GM12878 (cell line): ENCODE data around the gene PRSS35.

Source experiments
- CBX5 ChIP-seq: sonication (generic); IDR thresholded peaks from 2 replicates; pipeline ENCODE4 v1.6.1; 2016; ENCODE audit warnings: low read depth, moderate library complexity, mild to moderate bottlenecking, inconsistent platforms
- EZH2 ChIP-seq: IDR thresholded peaks from 2 replicates; pipeline ENCODE4 v1.6.1; 2012; ENCODE audit warnings: low read depth, mild to moderate bottlenecking, control low read depth, inconsistent platforms, low read length, borderline replicate concordance; ENCODE audit not compliant: control insufficient read depth
- GABPA ChIP-seq: IDR thresholded peaks from 2 replicates; pipeline ENCODE4 v1.6.1; 2014; ENCODE audit warnings: antibody characterized with exemption, low read depth, mild to moderate bottlenecking, inconsistent platforms
- MEF2A ChIP-seq: IDR thresholded peaks from 2 replicates; pipeline ENCODE4 v1.6.1; 2011; ENCODE audit warnings: low read depth, mild to moderate bottlenecking, low read length, moderate library complexity; ENCODE audit not compliant: insufficient read depth
- NR2F1 ChIP-seq: fragments of 450-650 bp; conservative IDR thresholded peaks from 2 replicates; pipeline ENCODE4 v1.6.1; 2017; ENCODE audit warnings: mild to moderate bottlenecking
- POLR2A ChIP-seq: IDR thresholded peaks from 2 replicates; pipeline ENCODE4 v1.6.1; 2011; ENCODE audit warnings: low read depth, mild to moderate bottlenecking, low read length
- SREBF2 ChIP-seq: IDR thresholded peaks from 2 replicates; pipeline ENCODE4 v1.6.1; 2012; ENCODE audit warnings: mild to moderate bottlenecking, low read length
- STAT1 ChIP-seq: fragments of 450-650 bp; conservative IDR thresholded peaks from 2 replicates; pipeline ENCODE4 v1.6.1; 2014; ENCODE audit warnings: antibody characterized with exemption, mild to moderate bottlenecking
- TCF3 ChIP-seq: IDR thresholded peaks from 2 replicates; pipeline ENCODE4 v1.6.1; 2012; ENCODE audit warnings: low read depth, mild to moderate bottlenecking, low read length, borderline replicate concordance; ENCODE audit not compliant: insufficient read depth
- ZBTB4 ChIP-seq: fragments of 450-650 bp; formaldehyde crosslinking; IDR thresholded peaks from 2 replicates; pipeline ENCODE4 v1.4.0; 2022; ENCODE audit warnings: mild to moderate bottlenecking, moderate library complexity
- TF ChIP-seq, protein P1 (sequence below), 3 experiments: IDR thresholded peaks in 2 of 3; conservative IDR thresholded peaks in 1 of 3; 2 replicates each; pipeline ENCODE4 v1.5.1; 2011; ENCODE audit warnings: low read depth in 3 of 3, low read length in 3 of 3, mild to moderate bottlenecking in 3 of 3, control low read depth in 2 of 3, moderate library complexity in 2 of 3, inconsistent platforms in 1 of 3, mixed read lengths in 1 of 3; ENCODE audit not compliant: control insufficient read depth in 2 of 3, insufficient read depth in 1 of 3; ENCODE audit errors: extremely low read depth in 1 of 3

DNA sequence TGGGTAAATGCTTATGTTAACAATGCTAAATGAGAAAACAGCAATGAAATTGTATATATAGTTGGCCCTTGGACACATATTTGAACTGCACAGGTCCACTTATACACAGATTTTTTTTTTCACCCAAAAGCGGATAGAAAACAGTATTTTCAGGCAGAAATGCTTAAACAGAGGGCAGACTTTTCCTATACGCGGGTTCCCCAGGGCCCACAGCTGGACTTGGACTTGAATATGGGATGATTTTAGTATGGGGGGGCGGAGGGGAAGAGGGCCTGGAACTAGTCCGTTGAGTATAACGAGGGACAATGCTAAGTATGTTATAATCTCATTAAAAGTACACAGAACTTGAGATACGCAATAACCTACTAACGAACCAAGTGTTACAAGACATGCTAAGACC lies 1.1 kb upstream of the PRSS35 start:
- TF ChIP-seq SREBF2 (no peak), CBX5 (no peak), GABPA (no peak), ZBTB4 (CRISPR knock-in tag) (no peak), MEF2A (no peak), NR2F1 (no peak), TCF3 (no peak), EZH2 (no peak), STAT1 (no peak), POLR2A (no peak)
- TF ChIP-seq, protein P1, sequence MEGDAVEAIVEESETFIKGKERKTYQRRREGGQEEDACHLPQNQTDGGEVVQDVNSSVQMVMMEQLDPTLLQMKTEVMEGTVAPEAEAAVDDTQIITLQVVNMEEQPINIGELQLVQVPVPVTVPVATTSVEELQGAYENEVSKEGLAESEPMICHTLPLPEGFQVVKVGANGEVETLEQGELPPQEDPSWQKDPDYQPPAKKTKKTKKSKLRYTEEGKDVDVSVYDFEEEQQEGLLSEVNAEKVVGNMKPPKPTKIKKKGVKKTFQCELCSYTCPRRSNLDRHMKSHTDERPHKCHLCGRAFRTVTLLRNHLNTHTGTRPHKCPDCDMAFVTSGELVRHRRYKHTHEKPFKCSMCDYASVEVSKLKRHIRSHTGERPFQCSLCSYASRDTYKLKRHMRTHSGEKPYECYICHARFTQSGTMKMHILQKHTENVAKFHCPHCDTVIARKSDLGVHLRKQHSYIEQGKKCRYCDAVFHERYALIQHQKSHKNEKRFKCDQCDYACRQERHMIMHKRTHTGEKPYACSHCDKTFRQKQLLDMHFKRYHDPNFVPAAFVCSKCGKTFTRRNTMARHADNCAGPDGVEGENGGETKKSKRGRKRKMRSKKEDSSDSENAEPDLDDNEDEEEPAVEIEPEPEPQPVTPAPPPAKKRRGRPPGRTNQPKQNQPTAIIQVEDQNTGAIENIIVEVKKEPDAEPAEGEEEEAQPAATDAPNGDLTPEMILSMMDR (IDR thresholded peaks at IDR 0.05 in 2 of 3, conservative IDR thresholded peaks at IDR 0.05 in 1 of 3; ENCODE audit: control insufficient read depth in 2 of 3, extremely low read depth in 1 of 3, insufficient read depth in 1 of 3, low read depth in 3 of 3, low read length in 3 of 3) = no peak
